Measurements from ENCODE around the gene ASCC2. TPM values are rescaled to one million over a fixed set of nuclear protein-coding genes. Genes with fewer than 3 reads are reported as not detected.

Gene ASCC2
- total RNA-seq, 1 donor from 2014 or later, result 33.8 TPM

GRCh38 chr22:29801153-29801552 lies 36.9 kb downstream of the ASCC2 start:
- DNase-seq (ENCODE audit: missing footprints) (no peak), ATAC-seq (no peak)
- intact Hi-C loops (cut with DNase I), result no loop called here

- intact Hi-C loops (cut with DNase I), result no loop called here
Observed at GRCh38 chr22:29799217-29799680, 38.8 kb downstream of the ASCC2 start.

GRCh38 chr22:29798801-29799200 lies 39.3 kb downstream of the ASCC2 start:
- ATAC-seq, result peak; percentile 66
- intact Hi-C loops (cut with DNase I), result no loop called here
- no peak for DNase-seq (ENCODE audit: missing footprints)

More at GRCh38 chr22:29799217-29799680, 38.8 kb downstream of the ASCC2 start:
- ATAC-seq, result peak; percentile 96
- peak; percentile 95 for DNase-seq (ENCODE audit: missing footprints)

- intact Hi-C loops (cut with DNase I), result no loop called here
- ATAC-seq (no peak), DNase-seq (ENCODE audit: missing footprints) (no peak)
Observed at GRCh38 chr22:29798318-29798717, 39.8 kb downstream of the ASCC2 start.

- intact Hi-C loops (cut with DNase I), result no loop called here
- ATAC-seq (no peak), DNase-seq (ENCODE audit: missing footprints) (no peak)
Observed at GRCh38 chr22:29797351-29797750, 40.7 kb downstream of the ASCC2 start.

- ATAC-seq (no peak), DNase-seq (ENCODE audit: missing footprints) (no peak)
- intact Hi-C loops (cut with DNase I), result no loop called here
Observed at GRCh38 chr22:29795663-29796062, 42.4 kb downstream of the ASCC2 start.

- ATAC-seq (no peak), DNase-seq (ENCODE audit: missing footprints) (no peak)
- intact Hi-C loops (cut with DNase I), result no loop called here
Observed at GRCh38 chr22:29793396-29793795, 44.7 kb downstream of the ASCC2 start.

- intact Hi-C loops (cut with DNase I), result no loop called here
- DNase-seq (ENCODE audit: missing footprints), result no peak
- ATAC-seq, result no peak
Observed at GRCh38 chr22:29790061-29790460, 48.0 kb downstream of the ASCC2 start.

- ATAC-seq (no peak), DNase-seq (ENCODE audit: missing footprints) (no peak)
- intact Hi-C loops (cut with DNase I), result no loop called here
Observed at GRCh38 chr22:29788339-29789279, 49.5 kb downstream of the ASCC2 start.

- ATAC-seq (no peak), DNase-seq (ENCODE audit: missing footprints) (no peak)
- intact Hi-C loops (cut with DNase I), result no loop called here
Observed at GRCh38 chr22:29787371-29787980, 50.6 kb downstream of the ASCC2 start.

- intact Hi-C loops (cut with DNase I), result no loop called here
- no peak for DNase-seq (ENCODE audit: missing footprints)
- ATAC-seq, result no peak
Observed at GRCh38 chr22:29786031-29786430, 52.0 kb downstream of the ASCC2 start.

GRCh38 chr22:29784451-29785361 lies 53.4 kb downstream of the ASCC2 start:
- no peak for DNase-seq (ENCODE audit: missing footprints)
- peak; percentile 35 for ATAC-seq
- intact Hi-C loops (cut with DNase I), result no loop called here

- DNase-seq (ENCODE audit: missing footprints), result peak; percentile 74
- intact Hi-C loops (cut with DNase I), result no loop called here
- ATAC-seq, result peak; percentile 87
Observed at GRCh38 chr22:29782061-29782845, 55.8 kb downstream of the ASCC2 start.

- ATAC-seq (peak; percentile 17), DNase-seq (ENCODE audit: missing footprints) (no peak)
- intact Hi-C loops (cut with DNase I), result no loop called here
Observed at GRCh38 chr22:29780748-29781676, 57.1 kb downstream of the ASCC2 start.

- DNase-seq (ENCODE audit: missing footprints), result no peak
- intact Hi-C loops (cut with DNase I), result no loop called here
Observed at GRCh38 chr22:29780220-29780619, 57.9 kb downstream of the ASCC2 start.

GRCh38 chr22:29773233-29773632 lies 64.8 kb downstream of the ASCC2 start:
- ATAC-seq (no peak), DNase-seq (ENCODE audit: missing footprints) (no peak)
- intact Hi-C loops (cut with DNase I), result no loop called here

More at GRCh38 chr22:29780220-29780619, 57.9 kb downstream of the ASCC2 start:
- no peak for ATAC-seq

- DNase-seq (ENCODE audit: missing footprints) (no peak), ATAC-seq (no peak)
- intact Hi-C loops (cut with DNase I), result no loop called here
Observed at GRCh38 chr22:29772170-29772641, 65.9 kb downstream of the ASCC2 start.
